ENCODE data around the gene CLRN3.

CLRN3 gene

GRCh38 chr10:127869329-127869728, 23.4 kb downstream of the CLRN3 start:
- ATAC-seq = no peak
- TF ChIP-seq ZNF8 (CRISPR knock-in tag; IDR thresholded peaks at IDR 0.05) (no peak), TOX (CRISPR knock-in tag; IDR thresholded peaks at IDR 0.05; ENCODE audit: borderline replicate concordance) (no peak), CSRNP3 (CRISPR knock-in tag; IDR thresholded peaks at IDR 0.05) (no peak), CSDC2 (CRISPR knock-in tag; IDR thresholded peaks at IDR 0.05) (no peak), CREB5 (CRISPR knock-in tag; IDR thresholded peaks at IDR 0.05; ENCODE audit: low read depth) (no peak), GLIS3 (CRISPR knock-in tag; IDR thresholded peaks at IDR 0.05) (no peak), RARB (CRISPR knock-in tag; IDR thresholded peaks at IDR 0.05) (no peak), ESRRG (CRISPR knock-in tag; IDR thresholded peaks at IDR 0.05) (no peak), PATZ1 (CRISPR knock-in tag; IDR thresholded peaks at IDR 0.05; ENCODE audit: borderline replicate concordance) (no peak)

GRCh38 chr10:127867805-127868204, 24.9 kb downstream of the CLRN3 start:
- no peak for ATAC-seq
- TF ChIP-seq ZFP3 (CRISPR knock-in tag; IDR thresholded peaks at IDR 0.05) = no peak
- no peak for TF ChIP-seq ZFP30 (CRISPR knock-in tag; IDR thresholded peaks at IDR 0.05)
- TF ChIP-seq ZNF70 (CRISPR knock-in tag; IDR thresholded peaks at IDR 0.05) = no peak
- no peak for TF ChIP-seq PATZ1 (CRISPR knock-in tag; IDR thresholded peaks at IDR 0.05; ENCODE audit: borderline replicate concordance)
- TF ChIP-seq CSRNP3 (CRISPR knock-in tag; IDR thresholded peaks at IDR 0.05) = no peak
- TF ChIP-seq ISL1 (CRISPR knock-in tag; IDR thresholded peaks at IDR 0.05) = no peak
- no peak for TF ChIP-seq ZNF8 (CRISPR knock-in tag; IDR thresholded peaks at IDR 0.05)
- TF ChIP-seq TOX (CRISPR knock-in tag; IDR thresholded peaks at IDR 0.05; ENCODE audit: borderline replicate concordance) = no peak
- no peak for TF ChIP-seq CSDC2 (CRISPR knock-in tag; IDR thresholded peaks at IDR 0.05)
- TF ChIP-seq ZC3H10 (CRISPR knock-in tag; IDR thresholded peaks at IDR 0.05) = no peak
- no peak for TF ChIP-seq BACH2 (CRISPR knock-in tag; IDR thresholded peaks at IDR 0.05; ENCODE audit: borderline replicate concordance)
- TF ChIP-seq ZNF565 (CRISPR knock-in tag; conservative IDR thresholded peaks at IDR 0.05; ENCODE audit: low read depth) = no peak
- TF ChIP-seq ESRRG (CRISPR knock-in tag; IDR thresholded peaks at IDR 0.05) = no peak
- TF ChIP-seq ARNTL (CRISPR knock-in tag; IDR thresholded peaks at IDR 0.05; ENCODE audit: borderline replicate concordance, low read depth) = no peak
- TF ChIP-seq TCF4 (CRISPR knock-in tag; IDR thresholded peaks at IDR 0.05; ENCODE audit: borderline replicate concordance) = no peak
- no peak for TF ChIP-seq RARB (CRISPR knock-in tag; IDR thresholded peaks at IDR 0.05)
- no peak for TF ChIP-seq TSHZ2 (CRISPR knock-in tag; IDR thresholded peaks at IDR 0.05)
- no peak for TF ChIP-seq POU6F1 (CRISPR knock-in tag; IDR thresholded peaks at IDR 0.05; ENCODE audit: borderline replicate concordance, low read depth)
- no peak for TF ChIP-seq GLIS3 (CRISPR knock-in tag; IDR thresholded peaks at IDR 0.05)
- no peak for TF ChIP-seq SNAI2 (CRISPR knock-in tag; IDR thresholded peaks at IDR 0.05)
